ENCODE results near the gene CNNM2. TPM values are rescaled to one million over a fixed set of nuclear protein-coding genes. Genes with fewer than 3 reads are reported as not detected.

The CNNM2 gene
- total RNA-seq, 3 donors from 2014 or later, result 22.6 to 53.2 (median 27.3) TPM

DNA sequence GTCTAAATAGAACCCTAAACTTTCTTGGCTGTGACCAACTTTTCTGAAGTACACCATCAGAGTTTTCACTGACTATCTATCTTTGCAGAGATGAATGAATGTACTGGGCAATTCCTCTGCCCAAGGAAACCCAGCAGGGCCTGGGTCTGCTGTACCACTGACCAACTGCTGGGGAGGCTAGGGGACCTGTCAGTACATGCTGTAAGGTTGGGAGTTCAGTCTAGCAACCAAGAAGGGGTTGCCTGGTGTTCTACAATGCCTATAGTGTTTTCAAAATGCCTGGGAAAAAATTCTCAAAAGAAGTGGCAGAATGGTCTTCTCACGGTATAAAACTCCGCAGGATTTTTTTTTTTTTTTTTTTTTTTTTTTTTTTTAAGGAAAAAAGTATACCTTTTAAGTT, 168.7 kb downstream of the CNNM2 start:
- no peak overlapping the region for H3K4me3 ChIP-seq
- no peaks in the 10 kb centered on the region for H3K36me3 ChIP-seq (ENCODE audit: low read depth)
- TF ChIP-seq, protein P1, sequence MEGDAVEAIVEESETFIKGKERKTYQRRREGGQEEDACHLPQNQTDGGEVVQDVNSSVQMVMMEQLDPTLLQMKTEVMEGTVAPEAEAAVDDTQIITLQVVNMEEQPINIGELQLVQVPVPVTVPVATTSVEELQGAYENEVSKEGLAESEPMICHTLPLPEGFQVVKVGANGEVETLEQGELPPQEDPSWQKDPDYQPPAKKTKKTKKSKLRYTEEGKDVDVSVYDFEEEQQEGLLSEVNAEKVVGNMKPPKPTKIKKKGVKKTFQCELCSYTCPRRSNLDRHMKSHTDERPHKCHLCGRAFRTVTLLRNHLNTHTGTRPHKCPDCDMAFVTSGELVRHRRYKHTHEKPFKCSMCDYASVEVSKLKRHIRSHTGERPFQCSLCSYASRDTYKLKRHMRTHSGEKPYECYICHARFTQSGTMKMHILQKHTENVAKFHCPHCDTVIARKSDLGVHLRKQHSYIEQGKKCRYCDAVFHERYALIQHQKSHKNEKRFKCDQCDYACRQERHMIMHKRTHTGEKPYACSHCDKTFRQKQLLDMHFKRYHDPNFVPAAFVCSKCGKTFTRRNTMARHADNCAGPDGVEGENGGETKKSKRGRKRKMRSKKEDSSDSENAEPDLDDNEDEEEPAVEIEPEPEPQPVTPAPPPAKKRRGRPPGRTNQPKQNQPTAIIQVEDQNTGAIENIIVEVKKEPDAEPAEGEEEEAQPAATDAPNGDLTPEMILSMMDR (IDR thresholded peaks at IDR 0.05), result no peak
- no peaks in the 10 kb centered on the region for H3K9me3 ChIP-seq
- ATAC-seq (no peak), DNase-seq (no peak)
- intact Hi-C loops (cut with DNase I, micrococcal nuclease), result no loop called here
- no peaks in the 10 kb centered on the region for H3K4me1 ChIP-seq (ENCODE audit: low read depth)

DNA sequence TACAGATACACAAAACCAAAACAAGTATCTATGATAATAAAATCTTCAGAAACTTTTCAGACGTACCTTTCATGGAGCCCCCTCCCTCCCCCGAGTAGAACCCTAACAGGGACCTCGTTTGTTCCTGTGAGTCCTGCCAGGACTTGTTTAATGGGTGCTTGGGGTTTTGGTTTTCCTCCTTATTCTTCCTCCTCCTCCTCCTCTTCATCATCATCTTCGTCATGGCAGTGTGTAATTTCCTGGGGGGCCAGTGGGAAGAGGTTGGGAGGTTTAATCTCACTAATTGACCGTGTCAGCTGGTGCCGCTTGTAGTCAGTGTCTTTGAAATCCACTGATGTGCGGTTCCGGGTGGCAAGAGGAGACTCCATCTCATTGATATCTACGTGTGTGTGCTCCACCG, 171.4 kb downstream of the CNNM2 start:
- intact Hi-C loops (cut with DNase I, micrococcal nuclease), result no loop called here
- Histone ChIP-seq H3K9me3 (no peaks in the 10 kb centered on the region), H3K4me3 (no peak overlapping the region), H3K36me3 (ENCODE audit: low read depth) (no peaks in the 10 kb centered on the region), H3K4me1 (ENCODE audit: low read depth) (no peaks in the 10 kb centered on the region)
- TF ChIP-seq, protein P1 (IDR thresholded peaks at IDR 0.05), result no peak
- ATAC-seq, result no peak
- no peak for DNase-seq

DNA sequence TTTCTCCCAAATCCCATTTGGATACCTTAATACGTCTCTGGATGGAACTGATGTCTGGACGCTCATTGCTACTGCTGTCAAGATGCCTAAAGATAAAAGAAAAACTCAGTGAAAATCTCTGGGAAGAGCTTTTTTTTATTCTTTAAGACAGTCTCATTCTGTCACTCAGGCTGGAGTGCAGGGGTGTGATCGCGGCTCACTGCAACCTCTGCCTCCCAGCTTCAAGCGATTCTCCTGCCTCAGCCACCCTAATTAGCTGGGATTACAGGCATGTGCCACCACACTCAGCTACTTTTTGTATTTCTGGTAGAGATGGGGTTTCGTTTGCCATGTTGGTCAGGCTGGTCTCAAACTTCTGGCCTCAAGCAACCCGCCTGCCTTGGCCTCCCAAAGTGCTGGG, 172.8 kb downstream of the CNNM2 start:
- ATAC-seq (no peak), DNase-seq (no peak)
- no peaks in the 10 kb centered on the region for H3K9me3 ChIP-seq
- no peaks in the 10 kb centered on the region for H3K36me3 ChIP-seq (ENCODE audit: low read depth)
- H3K4me1 ChIP-seq (ENCODE audit: low read depth), result no peaks in the 10 kb centered on the region
- intact Hi-C loops (cut with DNase I, micrococcal nuclease), result no loop called here
- no peak overlapping the region for H3K4me3 ChIP-seq
- TF ChIP-seq, protein P1 (IDR thresholded peaks at IDR 0.05), result no peak

DNA sequence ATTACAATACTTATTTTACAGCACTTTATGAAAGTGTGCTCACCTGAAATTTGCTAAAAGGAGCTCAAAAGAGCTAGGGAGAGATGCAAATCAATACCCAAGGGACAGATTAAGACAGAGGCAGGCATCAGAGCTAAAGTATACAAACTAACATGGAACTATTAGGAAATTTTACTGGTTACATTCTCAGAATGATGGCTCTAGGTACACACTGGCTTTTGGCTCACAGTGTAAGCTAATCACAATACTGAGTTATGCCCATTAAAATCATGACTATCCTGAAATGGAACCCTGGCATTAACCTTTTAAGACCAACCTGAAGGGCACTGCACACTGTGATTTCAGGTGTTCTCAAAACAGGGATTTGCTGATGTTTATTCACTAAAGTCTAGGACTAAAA, 176.9 kb downstream of the CNNM2 start:
- DNase-seq (no peak), ATAC-seq (no peak)
- TF ChIP-seq, protein P1 (IDR thresholded peaks at IDR 0.05), result no peak
- Histone ChIP-seq H3K36me3 (ENCODE audit: low read depth) (no peaks in the 10 kb centered on the region), H3K4me1 (ENCODE audit: low read depth) (no peaks in the 10 kb centered on the region), H3K9me3 (no peaks in the 10 kb centered on the region), H3K4me3 (no peak overlapping the region)
- intact Hi-C loops (cut with DNase I, micrococcal nuclease), result no loop called here

DNA sequence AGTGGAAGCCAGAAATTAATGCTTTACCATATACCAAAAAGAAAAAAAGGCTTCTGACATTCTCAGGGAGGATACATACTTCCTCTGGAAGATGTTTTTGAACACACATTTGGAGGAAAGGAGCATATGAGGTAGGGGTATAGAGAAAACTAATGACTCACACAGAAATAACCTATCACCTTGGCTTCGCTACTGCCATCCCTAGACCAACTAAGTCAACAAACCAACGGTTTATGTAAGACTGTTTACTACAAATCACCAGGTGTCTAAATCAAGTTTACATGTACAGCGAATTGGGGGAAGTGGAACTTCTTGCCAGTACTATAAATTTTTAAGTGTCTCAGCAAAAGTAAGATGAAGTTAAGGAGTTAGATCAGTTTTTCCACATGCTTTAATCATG, 178.0 kb downstream of the CNNM2 start:
- no peak overlapping the region for H3K4me3 ChIP-seq

More for the DNA sequence above, 178.0 kb downstream of the CNNM2 start:
- intact Hi-C loops (cut with DNase I, micrococcal nuclease), result no loop called here
- Histone ChIP-seq H3K9me3 (no peaks in the 10 kb centered on the region), H3K36me3 (ENCODE audit: low read depth) (no peaks in the 10 kb centered on the region), H3K4me1 (ENCODE audit: low read depth) (no peaks in the 10 kb centered on the region)
- DNase-seq (no peak), ATAC-seq (peak; percentile 20)
- TF ChIP-seq, protein P1 (IDR thresholded peaks at IDR 0.05), result no peak

All from mucosa of descending colon (tissue), 3 donors.